ENCODE results near the gene SBSN. TPM values are rescaled to one million over a fixed set of nuclear protein-coding genes. Genes with fewer than 3 reads are reported as not detected.

SBSN gene
- total RNA-seq, 2 experiments from 2014 or later, result not detected

- Histone ChIP-seq H3K4me1 (ENCODE audit: insufficient read depth, low read length, poor library complexity, severe bottlenecking) (peaks cover 11% of the 10 kb centered on the region), H3K4me3 (ENCODE audit: low read depth, low read length, poor library complexity, severe bottlenecking) (no peak overlapping the region), H2AFZ (ENCODE audit: low read length) (no peak overlapping the region), H4K20me1 (ENCODE audit: insufficient read depth, low read length) (no peaks in the 10 kb centered on the region), H3K27ac (ENCODE audit: low read depth, low read length, poor library complexity, severe bottlenecking) (no peak overlapping the region), H3K4me2 (ENCODE audit: low read length) (no peak overlapping the region), H3K36me3 (ENCODE audit: insufficient read depth, low read length) (no peaks in the 10 kb centered on the region), H3K9me2 (ENCODE audit: insufficient read depth, low read length) (no peaks in the 10 kb centered on the region), H3K9me3 (ENCODE audit: low read length) (no peaks in the 10 kb centered on the region), H3K79me2 (ENCODE audit: insufficient read depth, low read depth, low read length) (no peaks in the 10 kb centered on the region)
- TF ChIP-seq CTCF (conservative IDR thresholded peaks at IDR 0.05; ENCODE audit: low read length) (no peak), EZH2phosphoT487 (IDR thresholded peaks at IDR 0.05; ENCODE audit: borderline replicate concordance, low read depth, low read length) (no peak)
- BruUV-seq (replicated peaks), result no TSS peak
- POLR2A ChIA-PET, result no interaction called here
- CTCF ChIA-PET (ENCODE audit: unreplicated experiment), result no interaction called here
- intact Hi-C loops (cut with micrococcal nuclease; ENCODE audit: unreplicated experiment), result no loop called here
- DNase-seq (ENCODE audit: low spot score), result no peak
Measured at GRCh38 chr19:35487656-35488182, 40.4 kb downstream of the SBSN start.

- no peaks in the 10 kb centered on the region for H3K9me2 ChIP-seq (ENCODE audit: insufficient read depth, low read length)
- no peak overlapping the region for H3K27ac ChIP-seq (ENCODE audit: low read depth, low read length, poor library complexity, severe bottlenecking)
- no TSS peak for BruUV-seq (replicated peaks)
- no peaks in the 10 kb centered on the region for H3K36me3 ChIP-seq (ENCODE audit: insufficient read depth, low read length)
- H3K79me2 ChIP-seq (ENCODE audit: insufficient read depth, low read depth, low read length), result no peaks in the 10 kb centered on the region
- no peak for DNase-seq (ENCODE audit: low spot score)
- no peak for TF ChIP-seq CTCF (conservative IDR thresholded peaks at IDR 0.05; ENCODE audit: low read length)
- no peak for TF ChIP-seq EZH2phosphoT487 (IDR thresholded peaks at IDR 0.05; ENCODE audit: borderline replicate concordance, low read depth, low read length)
- no peak overlapping the region for H2AFZ ChIP-seq (ENCODE audit: low read length)
- H3K4me2 ChIP-seq (ENCODE audit: low read length), result no peak overlapping the region
- no peaks in the 10 kb centered on the region for H4K20me1 ChIP-seq (ENCODE audit: insufficient read depth, low read length)
- CTCF ChIA-PET (ENCODE audit: unreplicated experiment), result interaction anchor here (0.6 to 1.2 kb wide), 2 partner anchors 9 to 210 kb away, joined by 3 to 4 read pairs; no protein-coding TSS in a partner anchor
- H3K4me1 ChIP-seq (ENCODE audit: insufficient read depth, low read length, poor library complexity, severe bottlenecking), result peaks cover 11% of the 10 kb centered on the region
- POLR2A ChIA-PET, result interaction anchor here (0.6 kb wide), 1 partner anchor 127 kb away, joined by 4 read pairs; no protein-coding TSS in a partner anchor
- H3K9me3 ChIP-seq (ENCODE audit: low read length), result no peaks in the 10 kb centered on the region
- no peak overlapping the region for H3K4me3 ChIP-seq (ENCODE audit: low read depth, low read length, poor library complexity, severe bottlenecking)
- intact Hi-C loops (cut with micrococcal nuclease; ENCODE audit: unreplicated experiment), result no loop called here
Measured at GRCh38 chr19:35486268-35486708, 41.8 kb downstream of the SBSN start.

- Histone ChIP-seq H2AFZ (ENCODE audit: low read length) (peak overlapping the region; percentile 5; the same call in 1 of the 2 replicates), H3K9me2 (ENCODE audit: insufficient read depth, low read length) (no peaks in the 10 kb centered on the region), H3K79me2 (ENCODE audit: insufficient read depth, low read depth, low read length) (no peaks in the 10 kb centered on the region), H3K27ac (ENCODE audit: low read depth, low read length, poor library complexity, severe bottlenecking) (no peak overlapping the region), H4K20me1 (ENCODE audit: insufficient read depth, low read length) (no peaks in the 10 kb centered on the region), H3K4me1 (ENCODE audit: insufficient read depth, low read length, poor library complexity, severe bottlenecking) (peaks cover 11% of the 10 kb centered on the region), H3K36me3 (ENCODE audit: insufficient read depth, low read length) (no peaks in the 10 kb centered on the region), H3K9me3 (ENCODE audit: low read length) (no peaks in the 10 kb centered on the region), H3K4me3 (ENCODE audit: low read depth, low read length, poor library complexity, severe bottlenecking) (no peak overlapping the region), H3K4me2 (ENCODE audit: low read length) (peak overlapping the region; percentile 32)
- TF ChIP-seq CTCF (conservative IDR thresholded peaks at IDR 0.05; ENCODE audit: low read length) (no peak), EZH2phosphoT487 (IDR thresholded peaks at IDR 0.05; ENCODE audit: borderline replicate concordance, low read depth, low read length) (no peak)
- ChIA-PET POLR2A (no interaction called here), CTCF (ENCODE audit: unreplicated experiment) (no interaction called here)
- intact Hi-C loops (cut with micrococcal nuclease; ENCODE audit: unreplicated experiment), result no loop called here
- DNase-seq (ENCODE audit: low spot score), result peak; percentile 56
- no TSS peak for BruUV-seq (replicated peaks)
Measured at GRCh38 chr19:35484252-35485036, 43.7 kb downstream of the SBSN start.
